Upper lobe of right lung (tissue), 1 donor: ENCODE measurements around the gene VPS41. TPM values are rescaled to one million over a fixed set of nuclear protein-coding genes. Genes with fewer than 3 reads are reported as not detected.
A peak's percentile ranks its signal among the peaks of the same experiment; 100 is the strongest.

Source experiments
- ATAC-seq: fragments of 200-7000 bp; cut with Tn5 transposase; one replicate; pipeline ENCODE4 v1.9.1; 2020; ENCODE audit warnings: mild to moderate bottlenecking, moderate library complexity
- DNase-seq: peaks from one replicate; pipeline ENCODE4 v3.0.0-alpha.2; 2020
- H3K27ac ChIP-seq: fragments of 200-600 bp; one replicate; pipeline ENCODE4 v1.8.0; 2022
- H3K27me3 ChIP-seq: fragments of 200-600 bp; one replicate; pipeline ENCODE4 v1.8.0; 2022; ENCODE audit warnings: mild to moderate bottlenecking
- H3K36me3 ChIP-seq: fragments of 200-600 bp; one replicate; pipeline ENCODE4 v1.8.0; 2022
- H3K4me1 ChIP-seq: fragments of 200-600 bp; one replicate; pipeline ENCODE4 v1.8.0; 2022
- H3K4me3 ChIP-seq: fragments of 200-600 bp; one replicate; pipeline ENCODE4 v1.8.0; 2022; ENCODE audit warnings: mild to moderate bottlenecking
- H3K9me3 ChIP-seq: fragments of 200-600 bp; one replicate; pipeline ENCODE4 v1.8.0; 2022
- intact Hi-C: fragments of 100-400 bp; cut with DNase I; formaldehyde crosslinking; loops from one replicate; pipeline ENCODE4 v1.11.0; 2022
- total RNA-seq: library from RNA; stranded (reverse); fragmentation: NEBNext Ultra II Directional; extraction: Animal tissue kit (Norgen Biotek cat#: 25700); gene quantifications from one replicate; pipeline ENCODE4 v1.2.1, GENCODE V29; 2021
- TF ChIP-seq, protein P1 (sequence below): fragments of 200-600 bp; IDR thresholded peaks from one replicate; pipeline ENCODE4 v1.8.0; 2022; ENCODE audit warnings: antibody characterized with exemption
- donor health status: DM: no; HTN: yes; CAD: no; lungs with severe emphysema.

Gene VPS41
- total RNA-seq, 1 donor from 2014 or later = 95.8 TPM

DNA sequence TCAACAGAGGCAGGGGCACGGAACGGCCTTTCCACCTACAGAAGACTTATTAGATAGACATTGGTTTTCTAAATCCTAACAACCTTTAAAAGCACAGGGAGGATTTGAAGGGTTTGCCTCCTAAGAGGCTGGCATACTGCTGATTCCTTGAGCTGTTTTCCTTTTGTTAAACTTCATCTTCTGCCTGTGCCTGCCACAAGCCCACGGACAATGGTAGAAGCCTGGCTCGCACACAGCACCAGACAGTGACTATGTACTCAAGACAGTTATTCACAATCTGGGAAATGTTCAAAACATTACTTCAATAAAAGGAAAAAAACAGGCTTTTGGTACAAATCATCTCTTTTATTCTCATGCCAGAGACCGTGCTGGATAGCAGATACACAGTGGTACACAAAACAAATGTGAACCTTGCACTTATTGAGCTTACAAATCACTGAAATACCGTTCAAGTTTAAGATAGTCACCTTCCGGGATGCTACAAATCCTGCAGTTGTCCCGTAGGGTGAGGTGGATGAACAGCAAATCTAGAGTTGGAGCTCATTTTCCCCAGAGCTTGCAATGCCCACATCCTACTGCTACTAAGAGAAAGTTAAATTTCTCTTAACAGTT is 63.9 kb downstream of the VPS41 start:
- no peaks in the 10 kb centered on the region for H3K36me3 ChIP-seq

DNA sequence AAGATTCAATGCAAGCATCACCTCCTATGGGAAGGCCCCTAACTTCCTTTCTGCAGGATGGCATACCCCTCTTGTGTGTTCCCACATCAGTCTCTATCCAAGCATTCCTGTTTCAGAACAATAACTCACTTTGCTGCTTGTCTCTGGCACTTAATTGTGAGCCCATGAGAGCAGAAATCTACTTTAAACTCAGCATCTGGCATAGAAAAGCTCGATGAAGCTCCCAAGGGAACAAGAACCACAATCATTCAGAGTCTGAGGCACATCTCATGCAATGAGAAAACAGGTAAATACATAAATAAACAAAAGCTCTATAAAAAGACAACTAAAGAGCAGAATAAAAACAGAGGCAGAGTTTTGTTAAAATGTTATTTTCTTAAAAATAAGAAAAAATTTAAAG is 66.2 kb downstream of the VPS41 start:
- TF ChIP-seq, protein P1, sequence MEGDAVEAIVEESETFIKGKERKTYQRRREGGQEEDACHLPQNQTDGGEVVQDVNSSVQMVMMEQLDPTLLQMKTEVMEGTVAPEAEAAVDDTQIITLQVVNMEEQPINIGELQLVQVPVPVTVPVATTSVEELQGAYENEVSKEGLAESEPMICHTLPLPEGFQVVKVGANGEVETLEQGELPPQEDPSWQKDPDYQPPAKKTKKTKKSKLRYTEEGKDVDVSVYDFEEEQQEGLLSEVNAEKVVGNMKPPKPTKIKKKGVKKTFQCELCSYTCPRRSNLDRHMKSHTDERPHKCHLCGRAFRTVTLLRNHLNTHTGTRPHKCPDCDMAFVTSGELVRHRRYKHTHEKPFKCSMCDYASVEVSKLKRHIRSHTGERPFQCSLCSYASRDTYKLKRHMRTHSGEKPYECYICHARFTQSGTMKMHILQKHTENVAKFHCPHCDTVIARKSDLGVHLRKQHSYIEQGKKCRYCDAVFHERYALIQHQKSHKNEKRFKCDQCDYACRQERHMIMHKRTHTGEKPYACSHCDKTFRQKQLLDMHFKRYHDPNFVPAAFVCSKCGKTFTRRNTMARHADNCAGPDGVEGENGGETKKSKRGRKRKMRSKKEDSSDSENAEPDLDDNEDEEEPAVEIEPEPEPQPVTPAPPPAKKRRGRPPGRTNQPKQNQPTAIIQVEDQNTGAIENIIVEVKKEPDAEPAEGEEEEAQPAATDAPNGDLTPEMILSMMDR = no peak
- intact Hi-C loops = no loop called here
- Histone ChIP-seq H3K27ac (no peak overlapping the region), H3K9me3 (no peaks in the 10 kb centered on the region), H3K4me1 (peaks cover 6% of the 10 kb centered on the region), H3K36me3 (no peaks in the 10 kb centered on the region), H3K27me3 (no peaks in the 10 kb centered on the region), H3K4me3 (no peak overlapping the region)
- no peak for DNase-seq
- ATAC-seq = no peak

More for the DNA sequence above, 63.9 kb downstream of the VPS41 start:
- TF ChIP-seq, protein P1 = no peak
- no peaks in the 10 kb centered on the region for H3K27me3 ChIP-seq
- peaks cover 6% of the 10 kb centered on the region for H3K4me1 ChIP-seq
- no peaks in the 10 kb centered on the region for H3K9me3 ChIP-seq
- H3K4me3 ChIP-seq = no peak overlapping the region
- intact Hi-C loops = no loop called here
- no peak for DNase-seq
- no peak for ATAC-seq
- no peak overlapping the region for H3K27ac ChIP-seq

DNA sequence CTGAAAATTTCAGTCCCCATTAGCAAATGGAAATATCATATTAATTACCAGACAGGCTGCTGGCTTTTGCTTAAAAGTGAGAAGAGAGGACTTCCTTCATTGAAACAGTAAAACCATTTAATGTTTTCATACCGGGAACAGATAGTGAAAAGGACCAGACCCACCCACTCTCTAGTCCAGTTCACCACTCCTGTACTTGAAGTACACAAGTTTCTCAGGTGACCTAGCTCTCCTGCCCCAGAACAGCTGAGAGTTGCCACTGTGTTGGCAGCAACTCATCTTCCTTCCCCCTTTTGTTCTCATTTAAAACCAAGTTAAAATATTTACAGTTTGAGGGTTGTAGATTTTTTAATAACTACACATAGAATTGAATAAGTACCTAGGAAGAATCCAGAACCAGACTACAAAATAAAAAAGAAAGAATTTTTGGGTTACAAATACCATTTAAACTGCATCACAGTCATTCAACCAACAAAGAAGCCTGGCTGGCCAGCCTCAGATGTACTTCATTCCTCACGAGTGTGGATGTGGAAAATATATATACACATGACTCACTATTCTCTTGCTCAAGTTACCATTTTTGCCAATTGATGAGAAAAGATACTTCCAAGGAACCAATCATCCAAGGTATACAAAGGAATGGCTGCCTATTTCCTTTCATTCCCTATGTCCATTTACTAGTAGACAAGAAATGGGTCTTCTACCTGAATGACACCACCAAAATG is 68.1 kb downstream of the VPS41 start:
- intact Hi-C loops = no loop called here
- no peaks in the 10 kb centered on the region for H3K36me3 ChIP-seq
- H3K4me1 ChIP-seq = peaks cover 6% of the 10 kb centered on the region
- H3K27me3 ChIP-seq = no peaks in the 10 kb centered on the region
- DNase-seq (no peak), ATAC-seq (peak; percentile 29)
- TF ChIP-seq, protein P1 = no peak
- H3K9me3 ChIP-seq = no peaks in the 10 kb centered on the region
- no peak overlapping the region for H3K4me3 ChIP-seq
- no peak overlapping the region for H3K27ac ChIP-seq

DNA sequence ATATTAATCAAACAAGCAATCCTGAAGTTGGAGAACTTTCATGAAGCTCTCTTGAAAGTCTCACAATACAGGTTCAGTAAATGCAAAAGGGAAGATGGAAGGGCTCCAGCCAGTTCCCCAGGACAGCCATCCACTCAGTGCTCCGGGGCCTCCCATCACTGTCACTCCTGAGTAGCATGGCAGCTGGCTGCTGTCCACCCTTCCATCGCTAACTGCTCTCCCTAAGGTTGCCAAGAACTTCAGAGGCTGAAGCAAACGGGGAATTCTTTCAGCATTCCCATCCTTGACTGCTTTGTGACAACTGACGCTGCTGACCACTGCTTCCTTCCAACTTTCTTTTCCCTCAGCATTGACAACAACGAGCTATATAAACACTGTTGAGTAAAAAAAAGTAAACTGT is 69.1 kb downstream of the VPS41 start:
- Histone ChIP-seq H3K27me3 (no peaks in the 10 kb centered on the region), H3K36me3 (no peaks in the 10 kb centered on the region), H3K9me3 (no peaks in the 10 kb centered on the region), H3K4me1 (peaks cover 6% of the 10 kb centered on the region), H3K27ac (no peak overlapping the region), H3K4me3 (no peak overlapping the region)
- no peak for DNase-seq
- TF ChIP-seq, protein P1 = no peak
- peak; percentile 21 for ATAC-seq
- intact Hi-C loops = no loop called here

DNA sequence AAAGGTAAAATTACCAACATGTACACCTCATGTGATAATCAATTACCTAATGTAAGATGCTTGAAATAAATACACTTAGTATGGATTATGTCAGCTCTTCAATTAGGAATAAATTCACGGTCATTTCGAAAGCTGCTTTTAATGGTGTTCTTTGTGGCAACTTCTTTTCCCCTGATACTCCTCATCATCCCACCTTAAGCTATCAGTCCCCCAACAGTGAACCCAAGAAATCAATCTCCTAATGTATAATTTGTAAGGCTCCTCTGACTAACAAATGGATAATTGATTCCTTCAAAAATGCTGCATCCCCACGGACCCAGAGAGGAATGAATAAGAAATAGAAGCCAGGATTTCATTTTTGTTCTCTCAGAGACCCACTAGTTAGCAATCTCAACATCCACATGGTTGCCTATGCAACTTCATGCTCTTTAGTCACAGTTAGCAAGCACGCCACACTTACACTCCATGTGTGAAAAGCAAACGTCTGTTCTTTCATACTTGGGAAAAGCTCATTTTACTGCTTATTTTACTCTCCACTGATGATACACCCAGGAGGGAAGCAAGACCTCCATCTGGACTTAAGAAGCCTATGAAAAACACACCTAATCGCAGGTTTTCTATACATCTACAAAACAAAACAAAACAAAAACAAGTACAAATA is 70.1 kb downstream of the VPS41 start:
- Histone ChIP-seq H3K27ac (no peak overlapping the region), H3K9me3 (no peaks in the 10 kb centered on the region), H3K4me3 (no peak overlapping the region), H3K27me3 (no peaks in the 10 kb centered on the region), H3K36me3 (no peaks in the 10 kb centered on the region), H3K4me1 (peaks cover 6% of the 10 kb centered on the region)
- intact Hi-C loops = no loop called here
- ATAC-seq = no peak
- TF ChIP-seq, protein P1 = no peak
- DNase-seq = no peak
